ENCODE measurements around the gene HOXC9. TPM values are rescaled to one million over a fixed set of nuclear protein-coding genes. Genes with fewer than 3 reads are reported as not detected.

The HOXC9 gene
- total RNA-seq, 1 experiment from 2014 or later = not detected

DNA sequence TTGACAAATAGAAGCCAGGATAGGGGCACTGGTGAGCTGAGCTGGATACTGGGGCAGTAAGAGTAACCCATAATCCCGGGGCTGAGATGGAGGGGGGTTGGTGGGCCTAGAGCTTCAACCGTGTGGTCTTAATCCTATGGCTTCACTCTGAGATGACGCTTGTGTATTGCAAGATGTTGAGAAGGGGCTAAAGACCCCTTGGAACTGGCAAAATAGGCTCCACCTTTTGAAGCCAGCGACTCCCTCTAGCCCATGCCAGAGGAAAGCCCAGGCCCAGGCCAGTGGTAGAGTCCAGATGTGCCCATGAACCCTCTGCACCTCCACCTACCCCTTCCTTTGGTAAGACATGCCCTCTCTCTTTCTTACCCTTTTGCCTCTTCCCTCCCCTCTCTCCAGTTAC lies 40.6 kb upstream of the HOXC9 start:
- Histone ChIP-seq H4K91ac (ENCODE audit: insufficient read length, low read depth, low read length) (no peak overlapping the region), H3K23ac (ENCODE audit: insufficient read length, low read depth, low read length) (no peak overlapping the region), H3K9me3 (ENCODE audit: control insufficient read depth, low read depth, low read length) (no peaks in the 10 kb centered on the region), H4K5ac (ENCODE audit: insufficient read length, low read depth, low read length) (no peak overlapping the region), H3K9ac (ENCODE audit: extremely low read depth, insufficient read length, low read length) (no peak overlapping the region), H2BK12ac (ENCODE audit: insufficient read length, low read depth, low read length) (no peak overlapping the region), H2AK5ac (ENCODE audit: insufficient read length, low read length) (no peak overlapping the region), H2BK5ac (ENCODE audit: insufficient read length, low read length) (no peak overlapping the region), H3K23me2 (ENCODE audit: insufficient read length, low read depth, low read length, poor library complexity, severe bottlenecking) (no peaks in the 10 kb centered on the region), H3K4me1 (ENCODE audit: insufficient read depth, low read length) (no peaks in the 10 kb centered on the region), H2AFZ (ENCODE audit: low read length) (no peak overlapping the region), H3K56ac (ENCODE audit: insufficient read length, low read depth, low read length) (no peak overlapping the region), H2BK20ac (ENCODE audit: low read depth, low read length, poor library complexity, severe bottlenecking) (no peak overlapping the region), H4K20me1 (ENCODE audit: control insufficient read depth, insufficient read depth, insufficient read length) (no peaks in the 10 kb centered on the region), H2BK120ac (ENCODE audit: low read depth, low read length, poor library complexity, severe bottlenecking) (no peak overlapping the region), H3K27me3 (ENCODE audit: insufficient read depth, low read length) (peaks cover 99% of the 10 kb centered on the region), H2BK15ac (ENCODE audit: low read depth, low read length) (no peak overlapping the region), H3K27ac (ENCODE audit: insufficient read length, low read depth, low read length) (no peak overlapping the region), H3T11ph (ENCODE audit: low read length) (no peak overlapping the region), H4K8ac (replicated peaks; ENCODE audit: insufficient read length, low read depth, low read length) (no peak overlapping the region), H3K4ac (ENCODE audit: low read depth, low read length) (no peak overlapping the region), H3K14ac (ENCODE audit: insufficient read depth, low read length) (no peak overlapping the region), H3K79me2 (ENCODE audit: insufficient read depth, low read length) (no peaks in the 10 kb centered on the region), H3K79me1 (ENCODE audit: insufficient read depth, low read depth, low read length, poor library complexity, severe bottlenecking) (no peaks in the 10 kb centered on the region), H3K4me2 (ENCODE audit: insufficient read depth, insufficient read length, low read length) (no peak overlapping the region), H3K18ac (ENCODE audit: insufficient read length, low read depth, low read length) (no peak overlapping the region)
- H3K4me1 Mint-ChIP-seq = peaks cover 0 to 5% of the 10 kb centered on the region in 2 experiments; a peak in 1 of 4 replicates
- H3K4me3 Mint-ChIP-seq = no peak overlapping the region; a peak in 1 of 5 replicates
- no peaks in the 10 kb centered on the region; a peak in 2 of 7 replicates for H3K36me3 Mint-ChIP-seq (ENCODE audit: insufficient read depth in 1 of 3, low read depth in 3 of 3)
- H3K27me3 Mint-ChIP-seq (ENCODE audit: low read depth) = peaks cover 99% of the 10 kb centered on the region
- no peak for TF ChIP-seq CTCF (conservative IDR thresholded peaks at IDR 0.05)
- no peak overlapping the region for H3K27ac Mint-ChIP-seq
- DNase-seq = no peak
- peaks cover 0 to 7% of the 10 kb centered on the region in 2 experiments; a peak in 2 of 5 replicates for H3K9me3 Mint-ChIP-seq
- WGBS (ENCODE audit: extremely low coverage, insufficient read length, low lambda C conversion rate) = no CpG with 5 or more reads among the region's 4 CpGs
